ENCODE measurements around the gene AIF1. TPM values are rescaled to one million over a fixed set of nuclear protein-coding genes. Genes with fewer than 3 reads are reported as not detected.

AIF1 gene
- total RNA-seq, 2 experiments from 2014 or later: 16.3 to 22.0 TPM

DNA sequence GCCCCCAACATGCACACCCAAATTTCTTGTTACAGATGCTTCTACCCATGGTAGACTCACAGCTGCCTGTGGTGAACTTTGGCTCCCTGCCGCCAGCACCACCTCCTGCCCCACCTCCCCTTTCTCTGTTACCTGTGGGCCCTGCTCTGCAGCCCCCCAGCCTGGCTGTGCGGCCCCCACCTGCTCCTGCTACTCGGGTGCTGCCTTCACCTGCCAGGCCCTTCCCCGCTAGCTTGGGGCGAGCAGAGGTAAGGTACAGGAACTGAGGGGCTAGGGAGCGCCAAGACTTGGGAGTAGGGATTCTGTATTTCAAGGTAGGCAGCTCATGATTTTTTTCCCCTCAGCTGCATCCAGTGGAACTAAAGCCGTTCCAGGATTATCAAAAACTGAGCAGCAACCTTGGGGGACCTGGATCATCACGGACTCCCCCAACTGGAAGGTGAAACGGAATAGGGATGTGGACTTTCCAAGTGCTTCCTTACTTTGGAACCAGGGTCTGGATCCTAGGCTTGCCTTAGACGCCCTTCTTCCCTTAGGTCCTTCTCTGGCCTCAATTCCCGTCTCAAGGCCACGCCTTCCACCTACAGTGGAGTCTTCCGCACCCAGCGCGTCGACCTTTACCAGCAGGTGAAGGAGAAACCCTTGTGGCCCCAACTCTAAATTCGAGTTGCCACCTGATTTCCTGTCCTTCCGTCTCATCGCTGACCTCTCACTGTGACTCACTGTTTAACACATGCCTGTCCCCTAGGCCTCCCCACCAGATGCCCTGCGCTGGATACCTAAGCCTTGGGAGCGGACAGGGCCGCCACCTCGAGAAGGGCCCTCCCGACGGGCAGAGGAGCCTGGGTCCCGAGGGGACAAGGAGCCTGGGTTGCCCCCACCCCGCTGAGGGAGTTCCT lies 21.9 kb downstream of the AIF1 start:
- H3K4me1 ChIP-seq (ENCODE audit: insufficient read depth, low read length, poor library complexity, severe bottlenecking): peaks cover 10% of the 10 kb centered on the region
- no peak overlapping the region for H3K4me3 ChIP-seq (ENCODE audit: low read depth, low read length, poor library complexity, severe bottlenecking)
- DNase-seq (ENCODE audit: low spot score): no peak
- TSS peak; percentile 53 for BruUV-seq (replicated peaks)
- no peaks in the 10 kb centered on the region for H3K9me2 ChIP-seq (ENCODE audit: insufficient read depth, low read length)
- no peaks in the 10 kb centered on the region for H3K9me3 ChIP-seq (ENCODE audit: low read length)
- H3K36me3 ChIP-seq (ENCODE audit: insufficient read depth, low read length): peaks cover 99% of the 10 kb centered on the region
- intact Hi-C loops (cut with micrococcal nuclease; ENCODE audit: unreplicated experiment): no loop called here
- H3K4me2 ChIP-seq (ENCODE audit: low read length): no peak overlapping the region
- TF ChIP-seq EZH2phosphoT487 (IDR thresholded peaks at IDR 0.05; ENCODE audit: borderline replicate concordance, low read depth, low read length): no peak
- TF ChIP-seq, protein P1, sequence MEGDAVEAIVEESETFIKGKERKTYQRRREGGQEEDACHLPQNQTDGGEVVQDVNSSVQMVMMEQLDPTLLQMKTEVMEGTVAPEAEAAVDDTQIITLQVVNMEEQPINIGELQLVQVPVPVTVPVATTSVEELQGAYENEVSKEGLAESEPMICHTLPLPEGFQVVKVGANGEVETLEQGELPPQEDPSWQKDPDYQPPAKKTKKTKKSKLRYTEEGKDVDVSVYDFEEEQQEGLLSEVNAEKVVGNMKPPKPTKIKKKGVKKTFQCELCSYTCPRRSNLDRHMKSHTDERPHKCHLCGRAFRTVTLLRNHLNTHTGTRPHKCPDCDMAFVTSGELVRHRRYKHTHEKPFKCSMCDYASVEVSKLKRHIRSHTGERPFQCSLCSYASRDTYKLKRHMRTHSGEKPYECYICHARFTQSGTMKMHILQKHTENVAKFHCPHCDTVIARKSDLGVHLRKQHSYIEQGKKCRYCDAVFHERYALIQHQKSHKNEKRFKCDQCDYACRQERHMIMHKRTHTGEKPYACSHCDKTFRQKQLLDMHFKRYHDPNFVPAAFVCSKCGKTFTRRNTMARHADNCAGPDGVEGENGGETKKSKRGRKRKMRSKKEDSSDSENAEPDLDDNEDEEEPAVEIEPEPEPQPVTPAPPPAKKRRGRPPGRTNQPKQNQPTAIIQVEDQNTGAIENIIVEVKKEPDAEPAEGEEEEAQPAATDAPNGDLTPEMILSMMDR (conservative IDR thresholded peaks at IDR 0.05; ENCODE audit: low read length): no peak
- no peaks in the 10 kb centered on the region for H3K79me2 ChIP-seq (ENCODE audit: insufficient read depth, low read depth, low read length)
- H4K20me1 ChIP-seq (ENCODE audit: insufficient read depth, low read length): no peaks in the 10 kb centered on the region
- ChIA-PET CTCF (ENCODE audit: unreplicated experiment) (no interaction called here), POLR2A (no interaction called here)
- no peak overlapping the region for H3K27ac ChIP-seq (ENCODE audit: low read depth, low read length, poor library complexity, severe bottlenecking)
- H2AFZ ChIP-seq (ENCODE audit: low read length): no peak overlapping the region

DNA sequence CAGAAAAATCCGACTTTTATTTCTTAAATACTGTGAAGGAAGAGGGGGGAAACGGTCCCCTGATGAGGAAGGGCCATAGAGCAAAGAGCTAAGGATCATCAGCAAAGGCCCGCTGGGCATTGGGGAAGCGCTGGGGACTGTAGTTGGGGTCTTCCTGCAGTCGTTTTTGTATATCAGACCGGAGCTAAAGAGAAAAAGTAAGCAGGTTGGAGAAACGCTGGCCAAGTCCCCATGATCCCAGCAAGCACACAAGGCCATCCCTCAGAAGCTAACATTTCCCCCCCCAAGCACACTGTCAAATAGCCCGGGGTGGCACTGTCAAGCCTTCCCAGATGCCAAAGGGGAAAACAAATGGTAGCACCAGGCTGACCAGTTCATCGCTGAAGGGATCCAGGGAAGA lies 24.0 kb downstream of the AIF1 start:
- no peaks in the 10 kb centered on the region for H3K9me2 ChIP-seq (ENCODE audit: insufficient read depth, low read length)
- peaks cover 96% of the 10 kb centered on the region for H3K36me3 ChIP-seq (ENCODE audit: insufficient read depth, low read length)
- H3K4me2 ChIP-seq (ENCODE audit: low read length): no peak overlapping the region
- H2AFZ ChIP-seq (ENCODE audit: low read length): no peak overlapping the region
- ChIA-PET POLR2A (interaction anchor here (0.6 to 1.6 kb wide), 2 partner anchors 25 to 99 kb away, joined by 3 to 4 read pairs; no protein-coding TSS in a partner anchor), CTCF (ENCODE audit: unreplicated experiment) (no interaction called here)
- no peaks in the 10 kb centered on the region for H3K79me2 ChIP-seq (ENCODE audit: insufficient read depth, low read depth, low read length)
- no peak overlapping the region for H3K27ac ChIP-seq (ENCODE audit: low read depth, low read length, poor library complexity, severe bottlenecking)
- no peaks in the 10 kb centered on the region for H3K9me3 ChIP-seq (ENCODE audit: low read length)
- no TSS peak for BruUV-seq (replicated peaks)
- H3K4me1 ChIP-seq (ENCODE audit: insufficient read depth, low read length, poor library complexity, severe bottlenecking): peaks cover 10% of the 10 kb centered on the region
- intact Hi-C loops (cut with micrococcal nuclease; ENCODE audit: unreplicated experiment): no loop called here
- no peak overlapping the region for H3K4me3 ChIP-seq (ENCODE audit: low read depth, low read length, poor library complexity, severe bottlenecking)
- no peaks in the 10 kb centered on the region for H4K20me1 ChIP-seq (ENCODE audit: insufficient read depth, low read length)
- no peak for DNase-seq (ENCODE audit: low spot score)
- no peak for TF ChIP-seq EZH2phosphoT487 (IDR thresholded peaks at IDR 0.05; ENCODE audit: borderline replicate concordance, low read depth, low read length)
- TF ChIP-seq, protein P1 (conservative IDR thresholded peaks at IDR 0.05; ENCODE audit: low read length): no peak

DNA sequence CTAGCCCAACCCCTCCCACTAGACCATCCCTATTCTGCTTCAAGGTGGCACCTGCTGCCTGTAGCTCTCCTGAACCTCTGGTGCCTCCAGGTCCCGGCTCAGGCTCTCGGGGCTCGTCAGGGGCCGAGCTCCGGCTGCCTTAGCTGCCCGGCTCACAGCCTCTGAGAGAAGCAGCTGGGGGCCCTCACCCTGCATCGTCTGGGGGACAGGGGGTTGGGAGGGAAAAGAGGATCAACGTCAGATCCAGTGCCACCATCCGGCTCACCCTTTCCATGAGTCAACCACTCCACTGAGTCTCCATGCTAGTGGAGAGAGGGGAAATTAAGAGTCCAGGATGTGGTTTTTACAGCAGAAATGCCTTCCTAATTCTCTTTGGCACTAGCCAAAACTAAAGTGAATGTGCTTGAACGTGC lies 24.4 kb downstream of the AIF1 start:
- no peak overlapping the region for H3K4me2 ChIP-seq (ENCODE audit: low read length)

More for the DNA sequence above, 24.4 kb downstream of the AIF1 start:
- no peaks in the 10 kb centered on the region for H4K20me1 ChIP-seq (ENCODE audit: insufficient read depth, low read length)
- H3K79me2 ChIP-seq (ENCODE audit: insufficient read depth, low read depth, low read length): no peaks in the 10 kb centered on the region
- intact Hi-C loops (cut with micrococcal nuclease; ENCODE audit: unreplicated experiment): no loop called here
- no peak for DNase-seq (ENCODE audit: low spot score)
- H3K9me3 ChIP-seq (ENCODE audit: low read length): no peaks in the 10 kb centered on the region
- peaks cover 10% of the 10 kb centered on the region for H3K4me1 ChIP-seq (ENCODE audit: insufficient read depth, low read length, poor library complexity, severe bottlenecking)
- no peaks in the 10 kb centered on the region for H3K9me2 ChIP-seq (ENCODE audit: insufficient read depth, low read length)
- POLR2A ChIA-PET: interaction anchor here (0.6 to 1.6 kb wide), 2 partner anchors 24 to 99 kb away, joined by 3 to 4 read pairs; no protein-coding TSS in a partner anchor
- no peak overlapping the region for H3K4me3 ChIP-seq (ENCODE audit: low read depth, low read length, poor library complexity, severe bottlenecking)
- TF ChIP-seq EZH2phosphoT487 (IDR thresholded peaks at IDR 0.05; ENCODE audit: borderline replicate concordance, low read depth, low read length): no peak
- TF ChIP-seq, protein P1 (conservative IDR thresholded peaks at IDR 0.05; ENCODE audit: low read length): no peak
- no peak overlapping the region for H2AFZ ChIP-seq (ENCODE audit: low read length)
- no TSS peak for BruUV-seq (replicated peaks)
- CTCF ChIA-PET (ENCODE audit: unreplicated experiment): no interaction called here
- H3K27ac ChIP-seq (ENCODE audit: low read depth, low read length, poor library complexity, severe bottlenecking): no peak overlapping the region
- H3K36me3 ChIP-seq (ENCODE audit: insufficient read depth, low read length): peaks cover 96% of the 10 kb centered on the region

Measured in OCI-LY7 (cell line).